GM21576 (cell line): Measurements from ENCODE around the gene TSKS.

Experiments used
- ATAC-seq: cut with Tn5 transposase; IDR thresholded peaks from one replicate; pipeline ENCODE4 v1.9.1; 2021; ENCODE audit warnings: mild to moderate bottlenecking, moderate library complexity; ENCODE audit not compliant: unreplicated experiment

TSKS gene

GRCh38 chr19:49763230-49763629, at the start of gene TSKS:
TSKS (minus strand) TSS chr19:49763306; CDS start chr19:49763247, 59 bp downstream.
- no peak for ATAC-seq

GRCh38 chr19:49812452-49812996, 49.4 kb upstream of the TSKS start:
- no peak for ATAC-seq

- no peak for ATAC-seq
Observed at GRCh38 chr19:49811328-49811727, 48.2 kb upstream of the TSKS start.

GRCh38 chr19:49809941-49810389, 46.9 kb upstream of the TSKS start:
- no peak for ATAC-seq

- no peak for ATAC-seq
Observed at GRCh38 chr19:49809160-49809940, 46.2 kb upstream of the TSKS start.

GRCh38 chr19:49808711-49809159, 45.6 kb upstream of the TSKS start:
- no peak for ATAC-seq

GRCh38 chr19:49807904-49808675, 45.0 kb upstream of the TSKS start:
- no peak for ATAC-seq

- no peak for ATAC-seq
Observed at GRCh38 chr19:49807058-49807903, 44.2 kb upstream of the TSKS start.

- ATAC-seq: no peak
Observed at GRCh38 chr19:49806620-49806959, 43.5 kb upstream of the TSKS start.

GRCh38 chr19:49805822-49806619, 42.9 kb upstream of the TSKS start:
- no peak for ATAC-seq

GRCh38 chr19:49803529-49803856, 40.4 kb upstream of the TSKS start:
- no peak for ATAC-seq

GRCh38 chr19:49802836-49803528, 39.9 kb upstream of the TSKS start:
- no peak for ATAC-seq

- no peak for ATAC-seq
Observed at GRCh38 chr19:49801966-49802661, 39.0 kb upstream of the TSKS start.

GRCh38 chr19:49801401-49801888, 38.3 kb upstream of the TSKS start:
- ATAC-seq: no peak

GRCh38 chr19:49800771-49801170, 37.7 kb upstream of the TSKS start:
- no peak for ATAC-seq

- ATAC-seq: no peak
Observed at GRCh38 chr19:49799798-49800376, 36.8 kb upstream of the TSKS start.

GRCh38 chr19:49799271-49799797, 36.2 kb upstream of the TSKS start:
- no peak for ATAC-seq

- ATAC-seq: no peak
Observed at GRCh38 chr19:49798574-49798973, 35.5 kb upstream of the TSKS start.
